NCI-H345 (cell line): ENCODE results near the gene ACADL.
"Not testable (repeated sequence)": the region's sequence is repeated elsewhere in the genome, so short reads cannot be mapped to it uniquely, and the experiment has no call there.

ENCODE experiments used
- DNase-seq: peaks from one replicate; lab custom pipeline; 2025; lab: John Stamatoyannopoulos, UW

Gene ACADL

DNA sequence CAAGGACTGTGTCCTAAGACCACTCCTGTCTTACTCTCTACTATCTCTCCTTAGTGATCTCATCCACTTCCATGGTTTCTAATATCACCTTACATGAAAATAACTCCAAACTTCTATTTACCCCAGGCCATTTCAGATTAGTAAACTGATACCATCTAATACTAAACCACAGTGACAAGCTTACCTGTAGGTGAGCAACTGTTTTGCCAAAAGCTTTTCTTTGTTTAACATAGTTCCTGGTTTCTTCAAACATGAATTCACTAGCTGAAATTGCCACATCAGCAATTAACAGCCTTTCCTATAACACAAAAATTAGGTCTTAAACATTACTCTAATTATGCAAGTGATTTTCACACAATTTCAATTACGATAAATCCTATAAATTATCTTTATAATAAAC lies 22.1 kb downstream of the ACADL start:
- no peak for DNase-seq

GRCh38 chr2:210199854-210200253 lies 25.4 kb downstream of the ACADL start:
- DNase-seq = no peak

GRCh38 chr2:210199186-210199765 lies 26.0 kb downstream of the ACADL start:
- peak; percentile 25 for DNase-seq

DNA sequence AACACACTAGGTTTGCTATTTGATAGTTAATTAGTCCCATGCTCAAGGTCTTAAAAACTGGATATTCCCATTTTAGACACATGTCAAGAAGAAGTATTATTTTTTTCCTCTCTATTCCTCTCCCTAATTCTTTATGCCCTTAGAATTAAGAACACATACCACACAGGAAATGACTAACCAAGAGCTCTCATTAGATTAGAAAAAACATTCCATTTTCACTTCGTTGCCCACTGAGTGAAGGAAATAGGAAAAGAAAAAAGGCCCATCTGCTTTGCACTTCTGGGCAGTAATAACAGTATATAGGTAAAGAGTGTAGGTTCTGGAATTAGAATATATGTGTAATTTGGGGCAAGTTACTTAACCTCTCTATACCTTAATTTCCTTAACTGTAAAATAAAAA lies 26.9 kb downstream of the ACADL start:
- no peak for DNase-seq

DNA sequence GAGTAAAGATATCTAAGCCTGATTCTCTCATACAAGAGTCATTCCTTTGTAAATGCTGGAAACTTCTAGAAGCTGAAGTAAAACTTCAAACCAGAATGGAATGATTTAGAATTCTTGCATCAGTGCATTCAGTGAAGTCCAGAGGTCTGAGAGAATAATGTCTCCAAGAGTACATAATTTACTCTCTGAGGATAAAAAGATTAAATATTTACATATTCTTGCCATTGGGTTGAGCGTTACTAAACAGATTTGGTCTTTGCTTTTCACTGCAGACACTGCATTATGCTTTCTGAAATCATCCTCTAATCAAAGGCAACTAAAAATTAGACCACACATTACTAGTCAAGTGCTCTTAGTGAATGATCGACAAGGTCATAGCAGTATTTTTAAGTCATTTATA lies 27.5 kb downstream of the ACADL start:
- no peak for DNase-seq

- DNase-seq = peak; percentile 59
Measured at GRCh38 chr2:210195101-210195852, 30.0 kb downstream of the ACADL start.

- DNase-seq = no peak
Measured at GRCh38 chr2:210190345-210190744, 34.9 kb downstream of the ACADL start.

GRCh38 chr2:210189452-210190138 lies 35.7 kb downstream of the ACADL start:
- DNase-seq = no peak

- no peak for DNase-seq
Measured at GRCh38 chr2:210188755-210189154, 36.5 kb downstream of the ACADL start.

- DNase-seq = no peak
Measured at GRCh38 chr2:210188190-210188589, 37.1 kb downstream of the ACADL start.

DNA sequence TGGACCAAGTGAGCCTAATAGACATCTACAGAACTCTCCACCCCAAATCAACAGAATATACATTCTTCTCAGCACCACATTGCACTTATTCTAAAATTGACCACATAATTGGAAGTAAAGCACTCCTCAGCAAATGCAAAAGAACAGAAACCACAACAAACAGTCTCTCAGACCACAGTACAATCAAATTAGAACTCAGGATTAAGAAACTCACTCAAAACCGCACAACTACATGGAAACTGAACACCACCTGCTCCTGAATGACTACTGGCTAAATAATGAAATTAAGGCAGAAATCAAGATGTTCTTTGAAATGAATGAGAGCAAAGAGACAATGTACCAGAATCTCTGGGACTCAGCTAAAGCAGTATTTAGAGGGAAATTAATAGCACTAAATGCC lies 41.3 kb downstream of the ACADL start:
- DNase-seq = not testable (repeated sequence)

DNA sequence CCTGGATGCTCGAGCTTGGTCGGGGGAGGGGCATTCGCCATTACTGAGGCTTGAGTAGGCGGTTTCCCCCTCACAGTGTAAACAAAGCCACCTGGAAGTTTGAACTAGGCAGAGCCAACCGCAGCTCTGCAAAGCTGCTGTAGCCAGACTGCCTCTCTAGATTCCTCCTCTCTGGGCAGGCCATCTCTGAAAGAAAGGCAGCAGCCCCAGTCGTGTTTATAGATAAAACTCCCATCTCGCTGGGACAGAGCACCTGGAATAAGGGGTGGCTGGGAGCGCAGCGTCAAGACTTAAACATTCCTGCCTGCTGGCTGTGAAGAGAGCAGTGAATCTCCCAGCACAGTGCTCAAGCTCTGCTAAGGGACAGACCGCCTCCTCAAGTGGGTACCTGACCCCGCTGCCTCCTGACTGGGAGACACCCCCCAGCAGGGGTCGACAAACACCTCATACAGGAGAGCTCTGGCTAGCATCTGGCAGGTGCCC lies 43.6 kb downstream of the ACADL start:
- not testable (repeated sequence) for DNase-seq

GRCh38 chr2:210181033-210181605 lies 44.1 kb downstream of the ACADL start:
- not testable (repeated sequence) for DNase-seq

DNA sequence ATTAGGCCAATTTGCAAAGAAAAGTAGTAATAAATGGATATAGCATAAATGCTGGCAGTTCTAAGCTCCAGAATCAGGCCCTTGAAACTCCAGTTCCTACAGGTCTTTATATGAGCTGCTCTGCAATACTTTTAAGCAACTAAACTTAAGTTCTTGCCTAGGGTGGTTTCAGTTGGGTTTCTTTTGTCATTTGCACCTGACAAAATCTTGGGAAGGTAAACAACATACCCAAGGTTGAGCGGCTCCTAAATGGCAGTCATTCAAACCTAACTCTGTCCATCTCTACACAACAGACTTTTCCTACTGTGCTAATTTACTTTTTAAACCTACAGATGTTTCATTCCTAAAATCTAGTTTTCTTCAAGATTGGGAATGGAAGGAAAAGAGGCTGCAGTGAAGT lies 44.8 kb downstream of the ACADL start:
- DNase-seq = no peak

DNA sequence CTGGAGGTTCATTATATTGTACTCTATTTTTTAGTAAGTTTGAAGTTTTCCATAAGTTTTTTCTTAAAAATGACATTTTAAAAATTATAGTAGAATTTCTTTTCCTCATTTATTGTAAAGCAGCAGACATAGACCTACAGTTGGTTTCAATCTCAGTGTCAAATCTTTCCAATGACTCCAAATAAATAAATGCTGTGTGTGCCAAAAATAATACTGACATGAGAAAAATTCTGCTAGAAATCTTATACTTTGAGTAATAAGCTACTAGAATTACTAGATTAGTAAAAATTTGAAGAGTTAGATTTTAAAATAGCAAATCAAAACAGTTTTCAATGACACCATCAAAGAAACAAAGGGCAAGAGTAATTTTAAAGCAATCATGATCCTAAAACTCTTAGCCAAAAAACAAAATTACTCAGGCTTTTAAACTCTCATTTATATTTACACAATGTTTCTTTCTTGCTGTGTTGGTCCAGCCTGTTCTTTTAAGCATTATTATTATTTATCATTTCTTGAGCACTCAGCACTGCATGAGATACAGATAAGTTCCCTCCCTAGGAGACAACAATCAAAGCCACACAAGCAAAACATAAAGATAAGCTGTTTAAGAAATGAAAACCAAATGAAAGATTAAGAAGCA lies 45.8 kb downstream of the ACADL start:
- no peak for DNase-seq

GRCh38 chr2:210177769-210178168 lies 47.5 kb downstream of the ACADL start:
- DNase-seq = no peak

GRCh38 chr2:210177115-210177514 lies 48.1 kb downstream of the ACADL start:
- DNase-seq = not testable (repeated sequence)

DNA sequence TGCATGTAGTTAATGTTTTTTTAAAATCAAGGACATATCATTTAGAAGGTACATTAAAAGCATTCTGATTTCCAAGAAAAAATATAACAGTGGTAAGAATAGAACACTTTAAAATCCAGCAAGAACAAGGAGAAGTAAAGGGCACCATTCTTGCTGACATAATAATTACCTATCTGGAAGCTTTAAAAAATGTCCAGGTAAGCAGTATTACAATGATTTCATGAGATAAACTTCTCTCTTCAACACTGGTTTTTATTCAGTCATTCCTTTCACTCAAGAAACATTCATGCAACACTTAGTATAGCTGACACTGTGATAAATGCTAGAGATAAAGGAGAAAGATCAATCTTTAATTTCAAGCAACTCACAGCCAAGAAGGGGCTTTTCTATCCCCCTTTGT lies 51.2 kb downstream of the ACADL start:
- no peak for DNase-seq

GRCh38 chr2:210172219-210172575 lies 53.0 kb downstream of the ACADL start:
- DNase-seq = no peak

- peak; percentile 98 for DNase-seq
Measured at GRCh38 chr2:210171309-210172218, 53.7 kb downstream of the ACADL start, which contains the start of gene KANSL1L. TSS of gene KANSL1L (minus strand) at chr2:210171409. CDS start at chr2:210154582, 16,827 bp downstream.
